ENCODE measurements around the gene NAALADL2. TPM values are rescaled to one million over a fixed set of nuclear protein-coding genes. Genes with fewer than 3 reads are reported as not detected.

Gene NAALADL2
- total RNA-seq, 1 experiment from 2014 or later, result 1.9 TPM

- Histone ChIP-seq H3K27ac (ENCODE audit: low read length) (no peak overlapping the region), H3K79me2 (ENCODE audit: low read length) (no peaks in the 10 kb centered on the region), H3K4me3 (ENCODE audit: low read length) (no peak overlapping the region), H3K9ac (ENCODE audit: low read length) (no peak overlapping the region), H4K20me1 (ENCODE audit: low read length) (no peaks in the 10 kb centered on the region), H2AFZ (ENCODE audit: low read length) (no peak overlapping the region), H3K4me2 (ENCODE audit: low read length) (no peak overlapping the region), H3F3A (ENCODE audit: low read length, unreplicated experiment) (no peaks in the 10 kb centered on the region), H3K27me3 (ENCODE audit: low read length) (no peaks in the 10 kb centered on the region), H3K36me3 (ENCODE audit: low read depth, low read length) (no peaks in the 10 kb centered on the region), H3K9me3 (ENCODE audit: low read length) (no peaks in the 10 kb centered on the region), H3K9me2 (replicated peaks; ENCODE audit: low read length) (no peaks in the 10 kb centered on the region), H3K4me1 (ENCODE audit: insufficient read depth, low read length) (no peaks in the 10 kb centered on the region)
- TF ChIP-seq, protein P1, sequence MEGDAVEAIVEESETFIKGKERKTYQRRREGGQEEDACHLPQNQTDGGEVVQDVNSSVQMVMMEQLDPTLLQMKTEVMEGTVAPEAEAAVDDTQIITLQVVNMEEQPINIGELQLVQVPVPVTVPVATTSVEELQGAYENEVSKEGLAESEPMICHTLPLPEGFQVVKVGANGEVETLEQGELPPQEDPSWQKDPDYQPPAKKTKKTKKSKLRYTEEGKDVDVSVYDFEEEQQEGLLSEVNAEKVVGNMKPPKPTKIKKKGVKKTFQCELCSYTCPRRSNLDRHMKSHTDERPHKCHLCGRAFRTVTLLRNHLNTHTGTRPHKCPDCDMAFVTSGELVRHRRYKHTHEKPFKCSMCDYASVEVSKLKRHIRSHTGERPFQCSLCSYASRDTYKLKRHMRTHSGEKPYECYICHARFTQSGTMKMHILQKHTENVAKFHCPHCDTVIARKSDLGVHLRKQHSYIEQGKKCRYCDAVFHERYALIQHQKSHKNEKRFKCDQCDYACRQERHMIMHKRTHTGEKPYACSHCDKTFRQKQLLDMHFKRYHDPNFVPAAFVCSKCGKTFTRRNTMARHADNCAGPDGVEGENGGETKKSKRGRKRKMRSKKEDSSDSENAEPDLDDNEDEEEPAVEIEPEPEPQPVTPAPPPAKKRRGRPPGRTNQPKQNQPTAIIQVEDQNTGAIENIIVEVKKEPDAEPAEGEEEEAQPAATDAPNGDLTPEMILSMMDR (conservative IDR thresholded peaks at IDR 0.05; ENCODE audit: low read depth, low read length), result no peak
- no peak for TF ChIP-seq EZH2phosphoT487 (IDR thresholded peaks at IDR 0.05; ENCODE audit: borderline replicate concordance, low read length)
- TF ChIP-seq EZH2 (IDR thresholded peaks at IDR 0.05; ENCODE audit: low read length, unreplicated experiment), result no peak
- intact Hi-C loops (cut with micrococcal nuclease), result no loop called here
- POLR2A ChIA-PET (ENCODE audit: unreplicated experiment), result no interaction called here
- no TSS peak for BruUV-seq (replicated peaks)
- CTCF ChIA-PET, result interaction anchor here (0.5 kb wide), 1 partner anchor 86 kb away, joined by 3 read pairs; no protein-coding TSS in a partner anchor
- DNase-seq (no peak), ATAC-seq (no peak)
Observed at GRCh38 chr3:175065497-175065896, 206.4 kb downstream of the NAALADL2 start.

DNA sequence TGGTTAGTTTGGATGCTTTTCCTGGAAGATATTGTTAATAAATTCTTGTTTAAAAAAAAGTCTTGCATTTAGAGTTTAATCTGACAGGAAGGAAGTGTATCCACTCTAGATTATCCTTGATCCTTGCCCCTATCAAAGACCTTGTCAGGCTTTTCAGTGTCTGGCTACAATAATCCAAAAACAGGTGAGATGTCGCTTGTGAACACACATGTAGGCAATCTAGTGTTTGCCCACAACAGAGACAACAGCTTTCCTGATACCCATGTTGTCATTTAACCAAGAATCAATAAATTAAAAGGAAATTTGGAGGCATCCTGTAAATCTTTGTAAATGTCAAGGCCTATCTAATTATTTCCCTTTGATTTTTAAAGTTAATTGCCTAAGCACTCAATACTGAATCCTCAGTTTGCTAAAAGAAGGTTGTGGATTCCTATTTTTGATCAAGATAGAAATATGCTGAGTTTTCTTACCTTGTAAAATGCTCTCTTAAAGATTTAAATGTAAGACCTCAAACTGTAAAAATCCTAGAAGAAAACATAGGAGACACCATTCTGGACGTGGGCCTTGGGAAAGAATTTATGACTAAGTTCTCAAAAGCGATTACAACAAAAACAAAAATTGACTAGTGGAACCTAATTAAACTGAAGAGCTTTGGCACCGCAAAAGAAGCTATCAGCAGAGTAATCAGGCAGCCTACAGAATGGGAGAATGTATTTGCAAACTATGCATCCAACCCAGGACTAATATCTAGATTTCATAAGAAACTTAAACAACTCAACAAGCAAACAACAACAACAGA is 207.7 kb downstream of the NAALADL2 start:
- no TSS peak for BruUV-seq (replicated peaks)
- POLR2A ChIA-PET (ENCODE audit: unreplicated experiment), result no interaction called here

More for the DNA sequence above, 207.7 kb downstream of the NAALADL2 start:
- no peaks in the 10 kb centered on the region for H3K9me2 ChIP-seq (replicated peaks; ENCODE audit: low read length)
- TF ChIP-seq EZH2phosphoT487 (IDR thresholded peaks at IDR 0.05; ENCODE audit: borderline replicate concordance, low read length), result no peak
- TF ChIP-seq EZH2 (IDR thresholded peaks at IDR 0.05; ENCODE audit: low read length, unreplicated experiment), result no peak
- TF ChIP-seq, protein P1 (conservative IDR thresholded peaks at IDR 0.05; ENCODE audit: low read depth, low read length), result no peak
- no peak overlapping the region for H3K4me3 ChIP-seq (ENCODE audit: low read length)
- no peak overlapping the region for H2AFZ ChIP-seq (ENCODE audit: low read length)
- no peak for ATAC-seq
- intact Hi-C loops (cut with micrococcal nuclease), result no loop called here
- no peaks in the 10 kb centered on the region for H3K27me3 ChIP-seq (ENCODE audit: low read length)
- no peaks in the 10 kb centered on the region for H3K36me3 ChIP-seq (ENCODE audit: low read depth, low read length)
- no peaks in the 10 kb centered on the region for H3K79me2 ChIP-seq (ENCODE audit: low read length)
- H3K9ac ChIP-seq (ENCODE audit: low read length), result no peak overlapping the region
- H3K4me2 ChIP-seq (ENCODE audit: low read length), result no peak overlapping the region
- CTCF ChIA-PET, result no interaction called here
- H3K9me3 ChIP-seq (ENCODE audit: low read length), result no peaks in the 10 kb centered on the region
- DNase-seq, result no peak
- H3K27ac ChIP-seq (ENCODE audit: low read length), result no peak overlapping the region
- no peaks in the 10 kb centered on the region for H3F3A ChIP-seq (ENCODE audit: low read length, unreplicated experiment)
- H3K4me1 ChIP-seq (ENCODE audit: insufficient read depth, low read length), result peaks cover 5% of the 10 kb centered on the region; the same call in 1 of the 2 replicates
- H4K20me1 ChIP-seq (ENCODE audit: low read length), result no peaks in the 10 kb centered on the region
